GM10248 (cell line): ENCODE data around the gene ITGBL1.

Experiments
- CTCF ChIA-PET: fragments of 300-600 bp; sonication (Branson Sonifier 250); formaldehyde crosslinking; extraction: SDS; loops from one replicate; lab custom pipeline; 2021; ENCODE audit warnings: antibody characterized with exemption; lab: Yijun Ruan, JAX
- POLR2A ChIA-PET: fragments of 350-650 bp; sonication (Branson Sonifier 250); formaldehyde crosslinking; extraction: SDS; loops from one replicate; lab custom pipeline; 2020; ENCODE audit warnings: antibody characterized with exemption; lab: Yijun Ruan, JAX
- DNase-seq: peaks from one replicate; pipeline ENCODE4 v3.0.0; 2012; ENCODE audit errors: extremely low spot score
- TF ChIP-seq, protein P1 (sequence below): IDR thresholded peaks from 2 replicates; pipeline ENCODE4 v1.5.1; 2012; ENCODE audit warnings: mild to moderate bottlenecking, low read depth; ENCODE audit errors: extremely low read depth, missing control alignments, control extremely low read depth

Gene ITGBL1

DNA sequence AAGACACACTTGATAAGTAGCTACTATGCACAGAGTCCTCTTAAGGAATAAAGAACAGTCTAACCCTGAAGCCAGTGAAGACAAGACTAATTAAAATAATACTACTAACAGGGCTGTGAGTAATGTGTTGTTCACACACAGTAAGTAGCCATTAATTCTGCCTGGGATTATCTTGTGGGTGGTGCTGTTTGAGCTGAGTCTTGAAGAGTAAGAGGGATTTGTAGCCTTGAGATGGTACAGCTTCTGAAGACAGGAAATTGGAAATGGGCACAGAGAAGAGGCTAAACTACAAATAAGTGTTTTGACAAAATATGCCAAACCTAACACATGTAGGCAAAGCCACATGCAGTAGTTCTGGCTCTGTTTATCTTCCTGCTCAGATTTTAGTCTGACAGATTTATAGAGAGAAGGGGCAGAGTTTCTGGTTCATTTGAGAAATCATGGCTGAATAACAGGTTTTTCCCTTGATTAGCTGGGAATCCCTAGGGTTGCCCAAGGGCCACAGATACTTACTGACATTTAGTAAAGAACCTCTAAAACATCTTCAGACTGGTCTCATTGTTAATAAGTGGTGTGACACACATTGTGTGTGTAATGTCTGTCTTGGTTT is 38.0 kb downstream of the ITGBL1 start:
- TF ChIP-seq, protein P1, sequence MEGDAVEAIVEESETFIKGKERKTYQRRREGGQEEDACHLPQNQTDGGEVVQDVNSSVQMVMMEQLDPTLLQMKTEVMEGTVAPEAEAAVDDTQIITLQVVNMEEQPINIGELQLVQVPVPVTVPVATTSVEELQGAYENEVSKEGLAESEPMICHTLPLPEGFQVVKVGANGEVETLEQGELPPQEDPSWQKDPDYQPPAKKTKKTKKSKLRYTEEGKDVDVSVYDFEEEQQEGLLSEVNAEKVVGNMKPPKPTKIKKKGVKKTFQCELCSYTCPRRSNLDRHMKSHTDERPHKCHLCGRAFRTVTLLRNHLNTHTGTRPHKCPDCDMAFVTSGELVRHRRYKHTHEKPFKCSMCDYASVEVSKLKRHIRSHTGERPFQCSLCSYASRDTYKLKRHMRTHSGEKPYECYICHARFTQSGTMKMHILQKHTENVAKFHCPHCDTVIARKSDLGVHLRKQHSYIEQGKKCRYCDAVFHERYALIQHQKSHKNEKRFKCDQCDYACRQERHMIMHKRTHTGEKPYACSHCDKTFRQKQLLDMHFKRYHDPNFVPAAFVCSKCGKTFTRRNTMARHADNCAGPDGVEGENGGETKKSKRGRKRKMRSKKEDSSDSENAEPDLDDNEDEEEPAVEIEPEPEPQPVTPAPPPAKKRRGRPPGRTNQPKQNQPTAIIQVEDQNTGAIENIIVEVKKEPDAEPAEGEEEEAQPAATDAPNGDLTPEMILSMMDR, result no peak
- CTCF ChIA-PET, result interaction anchor here (1.0 kb wide), 1 partner anchor 33 kb away, joined by 4 read pairs; no protein-coding TSS in a partner anchor
- POLR2A ChIA-PET, result no interaction called here
- DNase-seq, result no peak

DNA sequence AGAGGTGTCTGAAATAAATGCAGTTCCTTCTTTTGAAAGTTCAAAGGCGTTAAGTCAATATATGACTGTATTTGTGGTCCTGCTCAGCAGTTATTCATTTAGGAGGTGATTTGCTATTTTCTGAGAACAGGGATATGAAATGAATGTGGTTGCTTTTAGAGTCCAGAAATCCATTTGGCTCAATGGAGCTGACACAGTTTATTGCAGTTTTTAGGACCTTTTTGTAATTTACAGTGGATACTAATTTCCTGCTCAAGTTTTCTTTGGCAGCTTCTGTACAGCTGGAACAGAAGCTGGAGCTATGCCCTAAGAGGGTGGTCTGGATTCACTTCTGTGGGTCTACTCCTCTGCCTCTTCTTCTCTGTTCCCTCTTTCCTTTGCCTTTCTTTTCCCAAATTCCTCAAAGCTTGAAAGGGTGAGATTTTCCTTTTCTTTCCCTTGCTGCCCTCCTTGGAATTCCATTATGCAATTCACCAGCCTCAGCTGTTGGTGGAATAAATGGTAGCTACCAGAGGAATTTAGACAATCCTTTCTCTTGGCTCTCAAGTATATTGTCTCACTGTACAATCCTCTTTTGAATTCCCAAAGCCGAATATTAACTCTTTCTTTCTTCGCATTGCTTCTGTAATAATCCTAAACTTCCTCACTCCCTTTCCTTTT is 39.9 kb downstream of the ITGBL1 start:
- CTCF ChIA-PET, result interaction anchor here (0.8 to 1.4 kb wide), 3 partner anchors 22 to 70 kb away, joined by 3 to 4 read pairs (median 3); no protein-coding TSS in a partner anchor
- POLR2A ChIA-PET, result no interaction called here
- TF ChIP-seq, protein P1, result no peak
- DNase-seq, result no peak

- TF ChIP-seq, protein P1, result no peak
- ChIA-PET CTCF (interaction anchor here (0.8 kb wide), 1 partner anchor 25 kb away, joined by 3 read pairs; no protein-coding TSS in a partner anchor), POLR2A (no interaction called here)
- DNase-seq, result no peak
These were observed 41.1 kb downstream of the ITGBL1 start for GRCh38 chr13:101493541-101493940.

- ChIA-PET CTCF (no interaction called here), POLR2A (no interaction called here)
- TF ChIP-seq, protein P1, result no peak
- no peak for DNase-seq
These were observed 46.9 kb downstream of the ITGBL1 start for GRCh38 chr13:101499406-101499805.

GRCh38 chr13:101502618-101503017 is 50.1 kb downstream of the ITGBL1 start:
- DNase-seq, result no peak
- CTCF ChIA-PET, result no interaction called here
- POLR2A ChIA-PET, result no interaction called here
- TF ChIP-seq, protein P1, result no peak

DNA sequence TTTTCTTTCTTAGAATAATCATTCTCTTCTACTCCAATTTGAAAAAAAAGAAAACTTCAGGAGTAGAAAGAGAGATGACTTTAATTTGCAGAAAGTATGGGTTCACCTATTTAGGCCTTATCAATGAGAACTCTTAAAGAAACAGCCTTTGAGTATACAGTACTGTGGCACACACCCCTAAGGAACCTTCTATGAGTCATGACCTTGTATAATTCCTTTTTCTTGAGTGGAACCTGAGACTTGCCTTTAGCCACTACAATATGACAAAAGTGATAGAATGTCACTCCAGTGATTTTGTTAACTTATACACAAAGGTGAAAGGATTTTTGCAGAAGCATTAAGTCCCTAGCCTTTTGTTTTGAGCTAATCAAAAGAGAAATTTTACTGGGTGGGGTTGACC is 58.7 kb downstream of the ITGBL1 start:
- no peak for DNase-seq
- CTCF ChIA-PET, result interaction anchor here (0.9 to 2.5 kb wide), 2 partner anchors 15 to 247 kb away, joined by 4 to 6 read pairs; no protein-coding TSS in a partner anchor
- TF ChIP-seq, protein P1, result no peak
- POLR2A ChIA-PET, result no interaction called here
